GM12873 (cell line): ENCODE data around the gene ZGPAT.

ENCODE experiments used
- TF ChIP-seq, protein P1 (sequence below): IDR thresholded peaks from 2 replicates; pipeline ENCODE4 v1.5.1; 2012; ENCODE audit warnings: low read depth, mild to moderate bottlenecking, moderate library complexity, low read length, control low read depth; ENCODE audit not compliant: insufficient read depth; ENCODE audit errors: missing control alignments

ZGPAT gene

DNA sequence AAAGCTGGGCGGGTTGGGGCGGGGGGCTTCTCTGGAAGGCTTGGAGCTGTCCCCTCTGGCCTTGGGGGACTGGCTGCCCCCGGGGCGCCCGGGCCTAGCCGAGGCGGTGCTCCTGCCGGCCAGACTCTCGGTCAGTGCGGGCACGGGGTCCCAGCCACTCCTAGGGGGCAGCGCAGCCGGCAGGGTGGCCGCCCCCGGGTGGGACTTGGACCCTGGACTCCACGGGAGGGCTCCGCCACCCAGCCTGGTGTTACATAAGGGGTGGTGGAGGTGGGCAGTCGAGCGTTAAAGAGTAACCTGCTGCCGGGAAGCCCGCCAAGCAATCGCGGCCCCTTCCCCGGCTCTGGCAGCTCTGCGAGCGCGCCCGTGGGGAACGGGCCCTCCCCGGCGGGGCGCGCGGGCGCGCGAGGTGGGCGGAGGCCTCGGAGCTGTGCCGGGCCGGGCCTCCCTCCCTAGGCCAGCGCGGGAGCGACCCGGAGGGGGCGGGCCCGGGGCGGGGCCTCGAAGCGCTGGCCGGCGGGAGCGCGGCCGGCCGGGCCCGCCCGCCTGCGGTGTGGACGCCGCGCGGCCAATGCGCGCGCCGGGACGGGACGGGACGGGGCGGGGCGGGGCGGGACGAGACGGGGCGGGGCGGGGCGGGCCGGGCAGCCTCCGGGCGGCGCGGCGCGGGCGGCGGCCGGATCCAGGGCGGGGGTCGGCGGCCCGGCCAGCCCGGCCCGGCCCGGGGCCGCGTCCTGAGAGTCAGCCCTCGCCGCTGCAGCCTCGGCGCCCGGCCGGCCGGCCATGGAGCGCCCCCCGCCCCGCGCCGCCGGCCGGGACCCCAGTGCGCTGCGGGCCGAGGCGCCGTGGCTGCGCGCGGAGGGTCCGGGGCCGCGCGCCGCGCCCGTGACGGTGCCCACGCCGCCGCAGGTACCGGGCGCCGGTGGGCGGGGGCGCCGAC, 31.6 kb downstream of the ZGPAT start, which contains the start of gene SLC2A4RG:
Gene SLC2A4RG, plus strand, starts transcription at position 647 of the 940 bp plus-strand sequence. Its CDS starts 137 bp downstream, at position 784.
- TF ChIP-seq, protein P1, sequence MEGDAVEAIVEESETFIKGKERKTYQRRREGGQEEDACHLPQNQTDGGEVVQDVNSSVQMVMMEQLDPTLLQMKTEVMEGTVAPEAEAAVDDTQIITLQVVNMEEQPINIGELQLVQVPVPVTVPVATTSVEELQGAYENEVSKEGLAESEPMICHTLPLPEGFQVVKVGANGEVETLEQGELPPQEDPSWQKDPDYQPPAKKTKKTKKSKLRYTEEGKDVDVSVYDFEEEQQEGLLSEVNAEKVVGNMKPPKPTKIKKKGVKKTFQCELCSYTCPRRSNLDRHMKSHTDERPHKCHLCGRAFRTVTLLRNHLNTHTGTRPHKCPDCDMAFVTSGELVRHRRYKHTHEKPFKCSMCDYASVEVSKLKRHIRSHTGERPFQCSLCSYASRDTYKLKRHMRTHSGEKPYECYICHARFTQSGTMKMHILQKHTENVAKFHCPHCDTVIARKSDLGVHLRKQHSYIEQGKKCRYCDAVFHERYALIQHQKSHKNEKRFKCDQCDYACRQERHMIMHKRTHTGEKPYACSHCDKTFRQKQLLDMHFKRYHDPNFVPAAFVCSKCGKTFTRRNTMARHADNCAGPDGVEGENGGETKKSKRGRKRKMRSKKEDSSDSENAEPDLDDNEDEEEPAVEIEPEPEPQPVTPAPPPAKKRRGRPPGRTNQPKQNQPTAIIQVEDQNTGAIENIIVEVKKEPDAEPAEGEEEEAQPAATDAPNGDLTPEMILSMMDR = no peak

DNA sequence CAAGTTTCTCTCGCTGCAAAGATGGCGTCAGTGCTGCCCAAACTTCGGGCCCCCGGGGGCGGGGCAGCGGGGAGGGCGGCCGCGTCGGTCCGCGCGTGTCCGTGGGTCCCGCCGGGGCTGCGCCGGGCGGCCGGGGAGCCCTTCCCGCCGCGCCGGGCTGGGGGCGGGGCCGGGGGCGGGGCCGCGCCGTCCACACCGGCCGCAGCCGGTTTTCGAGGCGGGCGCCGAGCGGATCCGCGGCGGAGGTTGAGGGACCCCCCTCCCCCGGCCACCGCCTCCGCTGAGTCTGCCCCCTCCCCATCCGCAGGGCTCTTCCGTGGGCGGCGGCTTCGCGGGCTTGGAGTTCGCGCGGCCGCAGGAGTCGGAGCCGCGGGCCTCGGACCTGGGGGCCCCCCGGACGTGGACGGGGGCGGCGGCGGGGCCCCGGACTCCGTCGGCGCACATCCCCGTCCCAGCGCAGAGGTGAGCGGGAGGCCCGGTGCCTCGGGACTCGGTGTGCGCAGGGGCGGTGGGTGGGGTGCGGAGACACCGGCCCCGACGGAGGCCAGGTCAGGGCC, 32.3 kb downstream of the ZGPAT start:
- TF ChIP-seq, protein P1 = no peak

DNA sequence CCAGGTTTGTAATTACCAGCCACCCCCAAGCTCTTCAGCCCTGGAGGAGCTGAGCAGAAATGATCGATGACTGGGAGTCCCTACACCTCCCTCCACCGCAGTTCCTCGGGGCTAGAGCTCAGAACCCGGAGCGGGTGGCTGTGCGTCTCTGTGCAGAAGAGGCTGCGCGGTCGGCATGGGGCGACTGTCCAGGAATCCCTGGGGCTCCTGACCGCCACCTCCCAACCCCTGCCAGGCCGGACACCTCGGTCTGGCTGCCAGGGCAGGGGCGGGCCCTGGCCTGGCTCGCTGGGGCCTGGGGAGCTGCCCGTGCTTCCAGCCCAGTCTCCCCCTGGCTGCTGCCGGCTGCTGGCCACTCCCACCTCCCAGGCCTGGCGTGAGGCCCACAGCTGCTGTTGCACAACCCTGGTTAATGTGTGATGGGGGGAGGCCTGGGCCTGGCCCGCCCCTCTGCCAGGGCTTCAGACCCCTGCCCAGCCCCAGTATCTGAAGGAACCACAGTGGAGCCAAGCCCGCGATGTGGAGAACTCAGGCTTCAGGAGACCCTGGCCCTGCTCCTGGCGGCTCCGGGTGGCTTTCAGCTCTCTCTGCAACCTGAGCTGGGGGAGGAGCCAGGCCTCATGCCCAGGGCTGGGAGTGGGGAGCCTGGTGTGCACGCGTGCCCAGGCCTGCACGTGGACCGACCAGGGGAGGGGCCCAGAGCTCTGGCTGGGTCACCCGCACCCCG, 33.0 kb downstream of the ZGPAT start:
- TF ChIP-seq, protein P1 = no peak

DNA sequence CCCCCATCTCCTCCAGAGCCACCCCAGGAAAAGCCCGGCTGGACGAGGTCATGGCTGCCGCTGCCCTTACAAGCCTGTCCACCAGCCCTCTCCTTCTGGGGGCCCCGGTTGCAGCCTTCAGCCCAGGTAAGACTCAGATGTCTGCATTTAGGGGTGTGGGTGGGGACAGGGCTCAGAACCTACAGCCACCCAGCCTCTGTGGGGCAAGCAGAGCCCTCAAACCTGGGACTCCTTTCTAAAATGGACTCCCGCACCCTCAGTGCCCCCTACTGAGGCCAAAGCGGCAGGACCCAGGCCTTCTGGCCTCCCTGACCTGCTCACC, 33.5 kb downstream of the ZGPAT start:
- TF ChIP-seq, protein P1 = no peak

DNA sequence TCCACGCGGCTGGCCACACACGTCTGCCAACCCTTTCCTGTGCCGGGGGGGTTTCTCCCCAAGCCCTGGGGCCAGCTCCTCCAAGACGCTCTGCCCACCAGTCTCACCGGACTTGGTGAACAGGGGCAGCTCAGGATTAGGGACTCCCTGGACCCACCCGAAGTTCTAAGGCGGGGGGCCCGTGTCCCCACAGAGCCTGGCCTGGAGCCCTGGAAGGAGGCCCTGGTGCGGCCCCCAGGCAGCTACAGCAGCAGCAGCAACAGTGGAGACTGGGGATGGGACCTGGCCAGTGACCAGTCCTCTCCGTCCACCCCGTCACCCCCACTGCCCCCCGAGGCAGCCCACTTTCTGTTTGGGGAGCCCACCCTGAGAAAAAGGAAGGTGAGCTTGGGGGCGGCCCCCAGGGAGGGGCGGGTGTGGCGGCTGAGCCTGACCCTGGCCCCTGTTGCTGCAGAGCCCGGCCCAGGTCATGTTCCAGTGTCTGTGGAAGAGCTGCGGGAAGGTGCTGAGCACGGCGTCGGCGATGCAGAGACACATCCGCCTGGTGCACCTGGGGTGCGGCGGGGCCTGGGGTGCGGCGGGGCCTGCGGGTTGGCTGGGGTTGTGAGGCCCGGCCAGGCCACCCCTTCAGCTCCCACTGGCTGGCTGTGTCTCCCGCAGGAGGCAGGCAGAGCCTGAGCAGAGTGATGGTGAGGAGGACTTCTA, 34.0 kb downstream of the ZGPAT start:
- TF ChIP-seq, protein P1 = no peak

DNA sequence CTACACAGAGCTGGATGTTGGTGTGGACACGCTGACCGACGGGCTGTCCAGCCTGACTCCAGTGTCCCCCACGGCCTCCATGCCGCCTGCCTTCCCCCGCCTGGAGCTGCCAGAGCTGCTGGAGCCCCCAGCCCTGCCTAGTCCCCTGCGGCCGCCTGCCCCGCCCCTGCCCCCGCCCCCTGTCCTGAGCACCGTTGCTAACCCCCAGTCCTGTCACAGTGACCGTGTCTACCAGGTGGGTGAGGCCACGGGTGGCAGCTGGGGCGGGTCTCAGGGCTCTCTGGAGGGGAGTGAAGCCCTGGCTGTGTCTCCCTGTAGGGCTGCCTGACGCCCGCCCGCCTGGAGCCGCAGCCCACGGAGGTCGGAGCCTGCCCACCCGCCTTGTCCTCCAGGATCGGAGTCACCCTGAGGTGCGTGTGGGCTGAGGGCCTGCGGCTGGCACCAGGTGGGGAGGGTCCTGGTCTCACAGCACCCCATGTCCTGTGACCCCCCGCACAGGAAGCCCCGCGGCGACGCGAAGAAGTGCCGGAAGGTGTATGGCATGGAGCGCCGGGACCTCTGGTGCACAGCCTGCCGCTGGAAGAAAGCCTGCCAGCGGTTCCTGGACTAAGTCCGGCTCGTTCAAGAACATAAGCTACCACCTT, 34.7 kb downstream of the ZGPAT start:
- TF ChIP-seq, protein P1 = no peak
